ENCODE data around the gene LRP1. TPM values are rescaled to one million over a fixed set of nuclear protein-coding genes. Genes with fewer than 3 reads are reported as not detected.

LRP1 gene
- total RNA-seq, 1 experiment from 2014 or later: 14.7 TPM

GRCh38 chr12:57160741-57161140 lies 32.5 kb downstream of the LRP1 start:
- no peaks in the 10 kb centered on the region for H3K36me3 ChIP-seq (ENCODE audit: low read depth, low read length)
- BruUV-seq (replicated peaks): no TSS peak
- no peaks in the 10 kb centered on the region for H3K27me3 ChIP-seq (ENCODE audit: low read length)
- H3K9ac ChIP-seq (ENCODE audit: low read length): no peak overlapping the region
- H4K20me1 ChIP-seq (ENCODE audit: low read length): no peaks in the 10 kb centered on the region
- no peak overlapping the region for H3K27ac ChIP-seq (ENCODE audit: low read length)
- no peaks in the 10 kb centered on the region for H3K79me2 ChIP-seq (ENCODE audit: low read length)
- ChIA-PET POLR2A (ENCODE audit: unreplicated experiment) (no interaction called here), CTCF (no interaction called here)
- intact Hi-C loops (cut with micrococcal nuclease): no loop called here
- H3K4me1 ChIP-seq (ENCODE audit: insufficient read depth, low read length): peaks cover 10% of the 10 kb centered on the region
- H3K9me2 ChIP-seq (replicated peaks; ENCODE audit: low read length): no peaks in the 10 kb centered on the region
- no peaks in the 10 kb centered on the region for H3K9me3 ChIP-seq (ENCODE audit: low read length)
- H2AFZ ChIP-seq (ENCODE audit: low read length): no peak overlapping the region
- TF ChIP-seq CTCF (conservative IDR thresholded peaks at IDR 0.05; ENCODE audit: low read depth, low read length) (no peak), EZH2 (IDR thresholded peaks at IDR 0.05; ENCODE audit: low read length, unreplicated experiment) (no peak), EZH2phosphoT487 (IDR thresholded peaks at IDR 0.05; ENCODE audit: borderline replicate concordance, low read length) (no peak)
- ATAC-seq (no peak), DNase-seq (no peak)
- H3K4me2 ChIP-seq (ENCODE audit: low read length): no peak overlapping the region
- H3F3A ChIP-seq (ENCODE audit: low read length, unreplicated experiment): no peaks in the 10 kb centered on the region
- no peak overlapping the region for H3K4me3 ChIP-seq (ENCODE audit: low read length)

- Histone ChIP-seq H3K27me3 (ENCODE audit: low read length) (no peaks in the 10 kb centered on the region), H3K4me1 (ENCODE audit: insufficient read depth, low read length) (peaks cover 18% of the 10 kb centered on the region), H3K9ac (ENCODE audit: low read length) (no peak overlapping the region), H2AFZ (ENCODE audit: low read length) (no peak overlapping the region), H3K79me2 (ENCODE audit: low read length) (no peaks in the 10 kb centered on the region), H3K36me3 (ENCODE audit: low read depth, low read length) (no peaks in the 10 kb centered on the region), H3K9me3 (ENCODE audit: low read length) (no peaks in the 10 kb centered on the region), H3K9me2 (replicated peaks; ENCODE audit: low read length) (no peaks in the 10 kb centered on the region), H4K20me1 (ENCODE audit: low read length) (no peaks in the 10 kb centered on the region), H3F3A (ENCODE audit: low read length, unreplicated experiment) (no peaks in the 10 kb centered on the region), H3K4me2 (ENCODE audit: low read length) (no peak overlapping the region), H3K27ac (ENCODE audit: low read length) (no peak overlapping the region), H3K4me3 (ENCODE audit: low read length) (no peak overlapping the region)
- ATAC-seq (no peak), DNase-seq (no peak)
- ChIA-PET CTCF (no interaction called here), POLR2A (ENCODE audit: unreplicated experiment) (no interaction called here)
- TF ChIP-seq EZH2phosphoT487 (IDR thresholded peaks at IDR 0.05; ENCODE audit: borderline replicate concordance, low read length) (no peak), EZH2 (IDR thresholded peaks at IDR 0.05; ENCODE audit: low read length, unreplicated experiment) (no peak)
- no TSS peak for BruUV-seq (replicated peaks)
- intact Hi-C loops (cut with micrococcal nuclease): no loop called here
Observed at GRCh38 chr12:57161491-57161890, 33.2 kb downstream of the LRP1 start.

- Histone ChIP-seq H3K4me2 (ENCODE audit: low read length) (no peak overlapping the region), H3K79me2 (ENCODE audit: low read length) (no peaks in the 10 kb centered on the region), H3K36me3 (ENCODE audit: low read depth, low read length) (peaks cover 2% of the 10 kb centered on the region; the same call in 1 of the 2 replicates), H3K9me2 (replicated peaks; ENCODE audit: low read length) (no peaks in the 10 kb centered on the region), H3K9me3 (ENCODE audit: low read length) (no peaks in the 10 kb centered on the region), H3K9ac (ENCODE audit: low read length) (no peak overlapping the region), H3K27ac (ENCODE audit: low read length) (no peak overlapping the region), H3K27me3 (ENCODE audit: low read length) (no peaks in the 10 kb centered on the region), H3K4me3 (ENCODE audit: low read length) (no peak overlapping the region), H3K4me1 (ENCODE audit: insufficient read depth, low read length) (peaks cover 29% of the 10 kb centered on the region), H4K20me1 (ENCODE audit: low read length) (no peaks in the 10 kb centered on the region), H2AFZ (ENCODE audit: low read length) (no peak overlapping the region), H3F3A (ENCODE audit: low read length, unreplicated experiment) (peaks cover 2% of the 10 kb centered on the region)
- BruUV-seq (replicated peaks): no TSS peak
- TF ChIP-seq EZH2phosphoT487 (IDR thresholded peaks at IDR 0.05; ENCODE audit: borderline replicate concordance, low read length) (no peak), CTCF (conservative IDR thresholded peaks at IDR 0.05; ENCODE audit: low read depth, low read length) (no peak)
- ChIA-PET CTCF (no interaction called here), POLR2A (ENCODE audit: unreplicated experiment) (no interaction called here)
- ATAC-seq: no peak
- intact Hi-C loops (cut with micrococcal nuclease): no loop called here
- DNase-seq: no peak
Observed at GRCh38 chr12:57162553-57163125, 34.4 kb downstream of the LRP1 start.
